Vagina (tissue), 2 donors: ENCODE results near the gene NCAM2. TPM values are rescaled to one million over a fixed set of nuclear protein-coding genes. Genes with fewer than 3 reads are reported as not detected.

ENCODE experiments used
- DNase-seq, 2 donors: peaks; one replicate each; pipeline ENCODE4 v3.0.0-alpha.2; 2017; ENCODE audit errors: extremely low spot score in 2 of 2
- H3K27ac ChIP-seq: fragments of 200-600 bp; sonication (generic); one replicate; pipeline ENCODE4 v1.5.1; 2019
- H3K27me3 ChIP-seq: fragments of 200-600 bp; sonication (generic); one replicate; pipeline ENCODE4 v1.5.1; 2019
- H3K36me3 ChIP-seq, 2 donors: fragments of 200-600 bp; sonication (generic); one replicate each; pipeline ENCODE4 v1.5.1; 2017 to 2019
- H3K4me1 ChIP-seq: fragments of 200-600 bp; sonication (generic); one replicate; pipeline ENCODE4 v1.5.1; 2019
- H3K4me3 ChIP-seq, 2 donors: fragments of 200-600 bp; sonication (generic); 1 replicate in 1 of 2; 2 replicates in 1 of 2; pipeline ENCODE4 v1.5.1; 2016 to 2019
- H3K9me3 ChIP-seq: fragments of 200-600 bp; sonication (generic); one replicate; pipeline ENCODE4 v1.5.1; 2019
- CTCF ChIP-seq, 3 experiments: fragments of 450-650 bp in 2 of 3; fragments of 200-600 bp in 1 of 3; sonication (generic) in 1 of 3; IDR thresholded peaks; one replicate each; pipeline ENCODE4 v1.5.1; 2017 to 2019; ENCODE audit warnings: antibody characterized with exemption in 3 of 3, mild to moderate bottlenecking in 2 of 3, moderate library complexity in 2 of 3
- POLR2A ChIP-seq, 2 donors: fragments of 450-650 bp; IDR thresholded peaks; one replicate each; pipeline ENCODE4 v1.6.1; 2017; ENCODE audit warnings: antibody characterized with exemption in 2 of 2, mild to moderate bottlenecking in 2 of 2, moderate library complexity in 2 of 2
- POLR2AphosphoS5 ChIP-seq, 2 donors: sonication (generic); formaldehyde crosslinking; IDR thresholded peaks; one replicate each; pipeline ENCODE4 v1.9.0; 2017; ENCODE audit warnings: antibody characterized with exemption in 2 of 2, mild to moderate bottlenecking in 2 of 2, low read depth in 1 of 2; ENCODE audit not compliant: insufficient read depth in 1 of 2
- intact Hi-C: fragments of 100-400 bp; cut with DNase I; formaldehyde crosslinking; loops from one replicate; pipeline ENCODE4 v1.15.1; 2023
- total RNA-seq: library from RNA; depleted of rRNA; stranded (reverse); fragments of >200 nt; gene quantifications from one replicate; pipeline ENCODE4 v1.2.3, GENCODE V29; 2016

NCAM2 gene
- total RNA-seq, 1 donor from 2014 or later, result 4.7 TPM

GRCh38 chr21:21195417-21195943 lies 197.3 kb downstream of the NCAM2 start:
- no peak overlapping the region for H3K27ac ChIP-seq
- intact Hi-C loops, result no loop called here
- no peak for TF ChIP-seq CTCF (IDR thresholded peaks at IDR 0.05)
- TF ChIP-seq POLR2AphosphoS5 (IDR thresholded peaks at IDR 0.05; ENCODE audit: insufficient read depth in 1 of 2, low read depth in 1 of 2), result no peak
- no peak for TF ChIP-seq POLR2A (IDR thresholded peaks at IDR 0.05)
- H3K27me3 ChIP-seq, result no peaks in the 10 kb centered on the region
- no peak overlapping the region for H3K4me3 ChIP-seq
- H3K9me3 ChIP-seq, result no peaks in the 10 kb centered on the region
- no peak for DNase-seq
- no peaks in the 10 kb centered on the region for H3K4me1 ChIP-seq
- H3K36me3 ChIP-seq, result no peaks in the 10 kb centered on the region

- H3K36me3 ChIP-seq, result no peaks in the 10 kb centered on the region
- no peaks in the 10 kb centered on the region for H3K27me3 ChIP-seq
- H3K9me3 ChIP-seq, result no peaks in the 10 kb centered on the region
- TF ChIP-seq POLR2AphosphoS5 (IDR thresholded peaks at IDR 0.05; ENCODE audit: insufficient read depth in 1 of 2, low read depth in 1 of 2) (no peak), CTCF (IDR thresholded peaks at IDR 0.05) (no peak)
- H3K27ac ChIP-seq, result no peak overlapping the region
- H3K4me3 ChIP-seq, result no peak overlapping the region
- intact Hi-C loops, result no loop called here
- no peak for DNase-seq
- H3K4me1 ChIP-seq, result no peaks in the 10 kb centered on the region
These were observed 197.9 kb downstream of the NCAM2 start for GRCh38 chr21:21196087-21196486.

- intact Hi-C loops, result no loop called here
- no peak for DNase-seq
- no peaks in the 10 kb centered on the region for H3K4me1 ChIP-seq
- H3K27me3 ChIP-seq, result no peaks in the 10 kb centered on the region
- H3K27ac ChIP-seq, result no peak overlapping the region
- H3K4me3 ChIP-seq, result no peak overlapping the region
- no peaks in the 10 kb centered on the region for H3K9me3 ChIP-seq
- no peaks in the 10 kb centered on the region for H3K36me3 ChIP-seq
- TF ChIP-seq POLR2AphosphoS5 (IDR thresholded peaks at IDR 0.05; ENCODE audit: insufficient read depth in 1 of 2, low read depth in 1 of 2) (no peak), POLR2A (IDR thresholded peaks at IDR 0.05) (no peak), CTCF (IDR thresholded peaks at IDR 0.05) (no peak)
These were observed 198.6 kb downstream of the NCAM2 start for GRCh38 chr21:21196848-21197247.

GRCh38 chr21:21199342-21200102 lies 201.3 kb downstream of the NCAM2 start:
- H3K4me1 ChIP-seq, result no peaks in the 10 kb centered on the region
- H3K27me3 ChIP-seq, result no peaks in the 10 kb centered on the region
- H3K4me3 ChIP-seq, result no peak overlapping the region
- H3K9me3 ChIP-seq, result no peaks in the 10 kb centered on the region
- intact Hi-C loops, result no loop called here
- no peaks in the 10 kb centered on the region for H3K36me3 ChIP-seq
- DNase-seq, result no peak
- peak overlapping the region; percentile 59 for H3K27ac ChIP-seq
- TF ChIP-seq POLR2AphosphoS5 (IDR thresholded peaks at IDR 0.05; ENCODE audit: insufficient read depth in 1 of 2, low read depth in 1 of 2), result no peak
- no peak for TF ChIP-seq POLR2A (IDR thresholded peaks at IDR 0.05)
- TF ChIP-seq CTCF (IDR thresholded peaks at IDR 0.05), result no peak
